ENCODE measurements around the gene TRAF6.
"Not testable (repeated sequence)": the region's sequence is repeated elsewhere in the genome, so short reads cannot be mapped to it uniquely, and the experiment has no call there.

The TRAF6 gene

GRCh38 chr11:36532941-36533601 lies 23.0 kb upstream of the TRAF6 start:
- no peak for TF ChIP-seq CTCF (IDR thresholded peaks at IDR 0.05; ENCODE audit: extremely low read depth, missing control alignments)
- DNase-seq (ENCODE audit: low spot score), result no peak

GRCh38 chr11:36530840-36531239 lies 20.8 kb upstream of the TRAF6 start:
- TF ChIP-seq CTCF (IDR thresholded peaks at IDR 0.05; ENCODE audit: extremely low read depth, missing control alignments), result no peak
- no peak for DNase-seq (ENCODE audit: low spot score)

- no peak for DNase-seq (ENCODE audit: low spot score)
- TF ChIP-seq CTCF (IDR thresholded peaks at IDR 0.05; ENCODE audit: extremely low read depth, missing control alignments), result no peak
These were observed 3.9 kb upstream of the TRAF6 start for GRCh38 chr11:36513965-36514364.

- TF ChIP-seq CTCF (IDR thresholded peaks at IDR 0.05; ENCODE audit: extremely low read depth, missing control alignments), result no peak
- DNase-seq (ENCODE audit: low spot score), result no peak
These were observed 1.9 kb upstream of the TRAF6 start for GRCh38 chr11:36512016-36512415.

GRCh38 chr11:36511062-36511461 lies 990 bp upstream of the TRAF6 start:
- DNase-seq (ENCODE audit: low spot score), result not testable (repeated sequence)

- peak; percentile 21 for DNase-seq (ENCODE audit: low spot score)
- TF ChIP-seq CTCF (IDR thresholded peaks at IDR 0.05; ENCODE audit: extremely low read depth, missing control alignments), result no peak
These were observed 496 bp upstream of the TRAF6 start for GRCh38 chr11:36510594-36510942.

- peak; percentile 26 for DNase-seq (ENCODE audit: low spot score)
- TF ChIP-seq CTCF (IDR thresholded peaks at IDR 0.05; ENCODE audit: extremely low read depth, missing control alignments), result no peak
These were observed 852 bp downstream of the TRAF6 start for GRCh38 chr11:36509201-36509639.

- no peak for DNase-seq (ENCODE audit: low spot score)
- no peak for TF ChIP-seq CTCF (IDR thresholded peaks at IDR 0.05; ENCODE audit: extremely low read depth, missing control alignments)
These were observed 1.3 kb downstream of the TRAF6 start for GRCh38 chr11:36508743-36509142.

Data from GM20000 (cell line).